HCT116 (cell line): ENCODE results near the gene PANK4.

ENCODE experiments used
- CTCF ChIP-seq, 3 experiments: fragments of 200-600 bp in 1 of 3; sonication (generic) in 1 of 3; IDR thresholded peaks in 2 of 3; conservative IDR thresholded peaks in 1 of 3; 2 replicates each; pipeline ENCODE4 v1.5.1; 2012 to 2017; ENCODE audit warnings: low read depth in 2 of 3, low read length in 2 of 3, antibody characterized with exemption in 1 of 3, borderline replicate concordance in 1 of 3, control low read depth in 1 of 3, mild to moderate bottlenecking in 1 of 3, mixed read lengths in 1 of 3, mixed run types in 1 of 3, moderate library complexity in 1 of 3; ENCODE audit not compliant: insufficient read depth in 1 of 3
- EGR1 ChIP-seq: IDR thresholded peaks from 2 replicates; pipeline ENCODE4 v1.6.1; 2012; ENCODE audit warnings: low read depth
- EZH2 ChIP-seq: fragments of 200-600 bp; sonication (generic); IDR thresholded peaks from 2 replicates; pipeline ENCODE4 v1.6.1; 2017; ENCODE audit warnings: antibody characterized with exemption, mixed run types
- POLR2AphosphoS5 ChIP-seq: IDR thresholded peaks from 2 replicates; pipeline ENCODE4 v1.6.1; 2011; ENCODE audit warnings: mild to moderate bottlenecking, low read depth, low read length, moderate library complexity
- SIN3A ChIP-seq: IDR thresholded peaks from 2 replicates; pipeline ENCODE4 v1.6.1; 2012; ENCODE audit warnings: low read depth
- TF ChIP-seq, protein P1 (sequence below): IDR thresholded peaks from 2 replicates; pipeline ENCODE4 v1.6.1; 2011; ENCODE audit warnings: mild to moderate bottlenecking, low read length, moderate library complexity; ENCODE audit not compliant: insufficient replicate concordance; ENCODE audit errors: extremely low read depth

DNA sequence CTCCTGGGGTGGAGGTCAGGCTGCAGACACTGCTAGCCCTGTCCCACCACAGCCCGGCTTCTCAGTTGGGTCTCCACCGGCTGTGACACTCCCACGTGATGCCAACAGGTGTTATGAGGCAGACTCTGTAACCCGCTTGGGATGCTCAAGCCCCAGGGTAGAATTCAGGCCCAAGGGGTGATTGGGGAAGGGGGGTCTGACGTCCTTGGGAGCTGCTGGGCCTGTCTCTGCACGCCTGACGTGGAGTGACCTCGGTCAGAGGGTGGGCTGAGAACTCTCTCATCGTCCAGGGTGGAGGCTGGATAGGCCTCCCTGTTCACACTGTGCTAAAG is 11.4 kb upstream of the PANK4 start:
- no peak for TF ChIP-seq CTCF (IDR thresholded peaks at IDR 0.05 in 2 of 3, conservative IDR thresholded peaks at IDR 0.05 in 1 of 3; ENCODE audit: borderline replicate concordance in 1 of 3, insufficient read depth in 1 of 3, low read depth in 2 of 3, low read length in 2 of 3)
- no peak for TF ChIP-seq POLR2AphosphoS5
- TF ChIP-seq EGR1 = no peak
- TF ChIP-seq, protein P1, sequence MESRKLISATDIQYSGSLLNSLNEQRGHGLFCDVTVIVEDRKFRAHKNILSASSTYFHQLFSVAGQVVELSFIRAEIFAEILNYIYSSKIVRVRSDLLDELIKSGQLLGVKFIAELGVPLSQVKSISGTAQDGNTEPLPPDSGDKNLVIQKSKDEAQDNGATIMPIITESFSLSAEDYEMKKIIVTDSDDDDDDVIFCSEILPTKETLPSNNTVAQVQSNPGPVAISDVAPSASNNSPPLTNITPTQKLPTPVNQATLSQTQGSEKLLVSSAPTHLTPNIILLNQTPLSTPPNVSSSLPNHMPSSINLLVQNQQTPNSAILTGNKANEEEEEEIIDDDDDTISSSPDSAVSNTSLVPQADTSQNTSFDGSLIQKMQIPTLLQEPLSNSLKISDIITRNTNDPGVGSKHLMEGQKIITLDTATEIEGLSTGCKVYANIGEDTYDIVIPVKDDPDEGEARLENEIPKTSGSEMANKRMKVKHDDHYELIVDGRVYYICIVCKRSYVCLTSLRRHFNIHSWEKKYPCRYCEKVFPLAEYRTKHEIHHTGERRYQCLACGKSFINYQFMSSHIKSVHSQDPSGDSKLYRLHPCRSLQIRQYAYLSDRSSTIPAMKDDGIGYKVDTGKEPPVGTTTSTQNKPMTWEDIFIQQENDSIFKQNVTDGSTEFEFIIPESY = no peak
- no peak for TF ChIP-seq EZH2
- TF ChIP-seq SIN3A = no peak
